ENCODE measurements around the gene C1D.

Gene C1D

GRCh38 chr2:68046224-68046623 lies 16.6 kb downstream of the C1D start:
- TF ChIP-seq CTCF (conservative IDR thresholded peaks at IDR 0.05; ENCODE audit: control insufficient read depth, insufficient read depth, low read depth, low read length) = no peak
- no peak for DNase-seq (ENCODE audit: low read depth)
- H3K4me3 ChIP-seq (ENCODE audit: control insufficient read depth, low read depth, low read length) = no peak overlapping the region

GRCh38 chr2:68045342-68045741 lies 17.5 kb downstream of the C1D start:
- DNase-seq (ENCODE audit: low read depth) = no peak
- no peak overlapping the region for H3K4me3 ChIP-seq (ENCODE audit: control insufficient read depth, low read depth, low read length)
- TF ChIP-seq CTCF (conservative IDR thresholded peaks at IDR 0.05; ENCODE audit: control insufficient read depth, insufficient read depth, low read depth, low read length) = no peak

- no peak overlapping the region for H3K4me3 ChIP-seq (ENCODE audit: control insufficient read depth, low read depth, low read length)
- no peak for TF ChIP-seq CTCF (conservative IDR thresholded peaks at IDR 0.05; ENCODE audit: control insufficient read depth, insufficient read depth, low read depth, low read length)
- DNase-seq (ENCODE audit: low read depth) = peak; percentile 90
Observed at GRCh38 chr2:68044099-68044498, 18.7 kb downstream of the C1D start.

- no peak for TF ChIP-seq CTCF (conservative IDR thresholded peaks at IDR 0.05; ENCODE audit: control insufficient read depth, insufficient read depth, low read depth, low read length)
- no peak for DNase-seq (ENCODE audit: low read depth)
Observed at GRCh38 chr2:68043695-68044094, 19.1 kb downstream of the C1D start.

GRCh38 chr2:68043032-68043431 lies 19.8 kb downstream of the C1D start:
- no peak for DNase-seq (ENCODE audit: low read depth)
- no peak overlapping the region for H3K4me3 ChIP-seq (ENCODE audit: control insufficient read depth, low read depth, low read length)
- TF ChIP-seq CTCF (conservative IDR thresholded peaks at IDR 0.05; ENCODE audit: control insufficient read depth, insufficient read depth, low read depth, low read length) = no peak

More at GRCh38 chr2:68043695-68044094, 19.1 kb downstream of the C1D start:
- H3K4me3 ChIP-seq (ENCODE audit: control insufficient read depth, low read depth, low read length) = no peak overlapping the region

- no peak for TF ChIP-seq CTCF (conservative IDR thresholded peaks at IDR 0.05; ENCODE audit: control insufficient read depth, insufficient read depth, low read depth, low read length)
- H3K4me3 ChIP-seq (ENCODE audit: control insufficient read depth, low read depth, low read length) = no peak overlapping the region
- DNase-seq (ENCODE audit: low read depth) = no peak
Observed at GRCh38 chr2:68041704-68042245, 21.0 kb downstream of the C1D start.

- no peak overlapping the region for H3K4me3 ChIP-seq (ENCODE audit: control insufficient read depth, low read depth, low read length)
- DNase-seq (ENCODE audit: low read depth) = peak; percentile 36
- no peak for TF ChIP-seq CTCF (conservative IDR thresholded peaks at IDR 0.05; ENCODE audit: control insufficient read depth, insufficient read depth, low read depth, low read length)
Observed at GRCh38 chr2:68040078-68040477, 22.7 kb downstream of the C1D start.
